Measurements from ENCODE around the gene DENND5A.
A peak's percentile ranks its signal among the peaks of the same experiment; 100 is the strongest.

The DENND5A gene

DNA sequence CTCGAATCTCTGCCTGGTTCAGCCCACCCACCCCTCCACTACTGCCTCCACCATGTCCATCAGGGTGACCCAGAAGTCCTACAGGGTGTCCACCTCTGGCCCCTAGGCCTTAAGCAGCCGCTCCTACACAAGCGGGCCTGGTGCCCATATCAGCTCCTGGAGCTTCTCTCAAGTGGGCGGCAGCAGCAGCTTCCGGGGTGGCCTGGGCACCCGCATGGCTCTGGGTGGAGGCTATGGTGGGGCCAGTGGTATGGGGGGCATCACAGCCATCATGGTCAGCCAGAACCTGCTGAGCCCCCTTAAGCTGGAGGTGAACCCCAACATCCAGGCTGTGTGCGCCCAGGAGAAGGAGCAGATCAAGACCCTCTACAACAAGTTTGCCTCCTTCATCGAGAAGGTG lies 170.7 kb downstream of the DENND5A start:
- DNase-seq, result no peak

- peak; percentile 44 for DNase-seq
Observed at GRCh38 chr11:9092853-9093778, 172.0 kb downstream of the DENND5A start.

- no peak for DNase-seq
Observed at GRCh38 chr11:9092072-9092471, 173.1 kb downstream of the DENND5A start.

DNA sequence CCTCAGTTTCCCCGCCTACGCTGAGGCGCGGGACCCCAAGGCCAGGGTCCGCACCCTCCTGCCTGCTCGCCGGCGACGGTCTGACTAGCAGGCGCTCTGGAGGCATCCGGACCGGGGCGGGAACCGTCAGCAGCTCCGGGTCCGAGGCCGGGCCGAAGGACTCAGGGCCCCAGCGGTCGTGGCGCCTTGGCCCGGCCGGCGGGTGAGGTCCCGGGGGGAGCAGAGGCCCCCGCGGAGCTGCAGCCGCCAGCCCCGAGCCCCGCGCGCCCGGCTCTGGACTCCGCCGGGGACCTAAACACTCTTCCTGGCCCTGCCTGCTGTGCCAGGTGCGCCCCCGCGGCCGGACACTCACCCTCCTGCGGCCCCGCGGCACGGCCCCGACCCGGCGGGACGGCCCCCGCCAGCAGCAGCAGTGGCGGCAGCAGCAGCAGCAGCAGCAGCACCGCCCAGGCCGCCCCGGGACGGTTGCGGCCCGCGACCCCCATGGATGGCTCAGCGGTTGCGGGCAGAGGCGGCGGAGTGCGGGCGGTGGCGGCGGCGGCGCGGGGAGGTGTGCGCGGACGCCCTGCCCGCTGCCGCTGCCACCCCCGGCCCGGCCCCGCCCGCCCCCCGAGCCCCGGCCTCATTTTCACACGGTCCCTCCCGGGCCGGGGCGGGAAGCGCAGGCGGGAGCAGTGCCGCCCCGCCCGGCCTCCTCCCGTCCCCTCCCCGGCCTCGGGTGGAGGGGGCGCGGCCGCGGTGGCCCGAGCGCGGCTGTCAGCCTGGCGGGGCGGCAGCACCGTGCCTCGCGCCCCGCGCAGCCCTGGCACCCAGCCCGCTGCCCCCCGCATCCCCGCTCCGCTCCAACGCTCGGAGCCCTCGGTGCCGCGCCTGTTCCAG lies 173.9 kb downstream of the DENND5A start, which contains the start of gene SCUBE2:
Gene SCUBE2, minus strand, starts transcription at position 556 of the 879 bp plus-strand sequence. Its CDS starts 71 bp downstream, at position 485.
- DNase-seq, result peak; percentile 60

GRCh38 chr11:9090488-9091043 lies 174.6 kb downstream of the DENND5A start:
- no peak for DNase-seq

GRCh38 chr11:9089636-9090035 lies 175.5 kb downstream of the DENND5A start:
- no peak for DNase-seq

- DNase-seq, result no peak
Observed at GRCh38 chr11:9089061-9089460, 176.1 kb downstream of the DENND5A start.
